Activated gamma-delta T cell treated with anti-CD3 and anti-CD28 coated beads, Interleukin-2, amount 50 U/mL, for 16 hours (primary cell): Measurements from ENCODE around the gene CDCA3.

Experiments
- DNase-seq: peaks from one replicate; pipeline ENCODE4 v3.0.0-alpha.2; 2020; ENCODE audit warnings: low read depth

CDCA3 gene

GRCh38 chr12:6852651-6853354 lies 1.7 kb upstream of the CDCA3 start:
- no peak for DNase-seq

DNA sequence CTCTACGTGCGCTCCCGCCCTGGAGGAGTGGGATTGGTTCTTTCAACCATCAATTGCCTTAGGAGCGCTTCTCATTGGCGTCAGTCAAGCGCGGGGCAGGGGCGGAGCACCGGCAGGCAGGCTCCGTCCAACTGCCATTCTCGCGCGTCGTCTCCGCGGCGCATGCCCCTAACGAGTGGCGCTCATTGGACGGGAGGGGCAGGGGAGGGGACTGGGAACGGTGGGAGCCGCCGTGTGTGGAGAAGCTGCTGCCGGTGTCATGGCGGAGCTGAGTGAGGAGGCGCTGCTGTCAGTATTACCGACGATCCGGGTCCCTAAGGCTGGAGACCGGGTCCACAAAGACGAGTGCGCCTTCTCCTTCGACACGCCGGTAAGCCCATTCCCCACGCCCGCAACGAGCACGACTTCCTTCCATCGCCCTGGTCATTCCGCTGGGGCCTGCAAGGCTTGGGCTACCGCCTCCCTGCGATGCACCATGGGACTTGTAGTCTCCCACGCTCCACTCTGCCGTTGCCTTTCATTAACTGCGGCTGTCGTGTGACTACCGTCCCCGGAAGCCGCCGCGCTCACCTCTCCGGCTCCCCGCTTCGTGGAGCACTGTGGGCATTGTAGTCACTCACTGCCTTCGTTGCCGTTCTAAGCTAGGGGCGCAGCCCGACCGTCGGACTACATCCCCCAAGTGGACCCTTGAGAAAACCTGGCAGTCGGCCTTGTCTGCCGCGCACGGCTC lies 1.0 kb upstream of the CDCA3 start, which contains the start of gene USP5:
Gene USP5 (plus strand): TSS at position 230 of the 730 bp plus-strand sequence. CDS start 30 bp downstream, at position 260.
- peak; percentile 97 for DNase-seq

DNA sequence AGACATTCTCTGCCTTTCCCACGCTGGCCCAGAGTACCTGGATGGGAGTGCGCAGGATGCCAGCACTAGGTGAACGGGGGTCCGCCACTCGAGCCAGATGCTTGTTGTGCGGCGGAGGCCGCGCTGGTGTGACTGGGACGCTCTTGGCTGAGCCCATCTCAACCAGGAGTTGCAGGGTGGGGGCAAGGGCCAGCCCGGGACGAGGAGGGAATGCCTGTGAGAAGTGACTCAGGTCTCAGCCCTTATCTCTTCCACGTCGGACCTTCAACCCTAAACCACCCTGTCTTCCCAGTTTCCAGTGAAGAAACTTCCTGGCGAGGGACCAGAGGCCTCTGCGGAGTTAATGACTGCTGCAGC lies 312 bp downstream of the CDCA3 start:
- no peak for DNase-seq

- DNase-seq = no peak
Measured at GRCh38 chr12:6849976-6850560, 1.0 kb downstream of the CDCA3 start.

DNA sequence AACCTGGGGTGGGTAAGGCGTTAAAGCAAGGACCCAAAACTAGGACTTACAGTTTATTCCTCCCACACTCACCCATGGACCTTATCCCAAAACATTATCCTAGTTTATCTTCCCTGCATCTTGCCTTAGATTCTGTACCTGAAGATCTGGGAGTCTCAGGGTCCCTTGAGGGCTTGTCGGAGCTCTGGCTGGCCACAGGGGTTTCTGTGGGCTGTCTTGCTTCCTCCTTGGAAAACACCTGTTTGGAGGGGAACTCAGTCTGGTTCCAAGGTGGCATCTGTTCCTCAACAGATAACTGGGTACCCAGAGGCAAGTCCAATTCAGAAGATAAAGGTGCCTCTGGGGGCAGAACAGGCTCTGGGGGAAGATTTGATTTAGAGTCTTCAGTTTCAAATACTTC lies 1.7 kb downstream of the CDCA3 start:
- DNase-seq = no peak

- no peak for DNase-seq
Measured at GRCh38 chr12:6847676-6848075, 3.4 kb downstream of the CDCA3 start.

- no peak for DNase-seq
Measured at GRCh38 chr12:6846316-6846869, 4.7 kb downstream of the CDCA3 start.

GRCh38 chr12:6845395-6845794 lies 5.7 kb downstream of the CDCA3 start:
- no peak for DNase-seq

DNA sequence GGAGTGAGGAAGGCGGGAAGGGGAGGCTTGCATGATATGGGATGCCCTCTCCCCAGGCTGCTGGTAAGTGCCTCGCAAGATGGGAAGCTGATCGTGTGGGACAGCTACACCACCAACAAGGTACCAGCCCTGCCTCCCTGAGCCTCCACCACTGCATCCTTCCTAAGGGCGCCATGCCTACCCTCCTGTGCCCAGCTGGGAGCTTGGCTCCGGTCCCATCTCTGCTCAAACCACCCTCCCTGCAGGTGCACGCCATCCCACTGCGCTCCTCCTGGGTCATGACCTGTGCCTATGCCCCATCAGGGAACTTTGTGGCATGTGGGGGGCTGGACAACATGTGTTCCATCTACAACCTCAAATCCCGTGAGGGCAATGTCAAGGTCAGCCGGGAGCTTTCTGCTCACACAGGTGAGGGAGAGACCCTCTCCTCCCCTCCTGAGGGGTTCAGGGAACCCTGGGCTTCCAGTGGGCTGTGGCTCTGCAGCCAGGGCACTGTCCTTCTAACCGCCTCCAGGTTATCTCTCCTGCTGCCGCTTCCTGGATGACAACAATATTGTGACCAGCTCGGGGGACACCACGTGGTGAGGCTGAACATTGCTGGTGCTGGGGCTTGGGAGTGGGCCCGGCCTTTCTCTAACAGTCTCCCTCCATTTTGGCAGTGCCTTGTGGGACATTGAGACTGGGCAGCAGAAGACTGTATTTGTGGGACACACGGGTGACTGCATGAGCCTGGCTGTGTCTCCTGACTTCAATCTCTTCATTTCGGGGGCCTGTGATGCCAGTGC lies 7.8 kb downstream of the CDCA3 start:
- no peak for DNase-seq

DNA sequence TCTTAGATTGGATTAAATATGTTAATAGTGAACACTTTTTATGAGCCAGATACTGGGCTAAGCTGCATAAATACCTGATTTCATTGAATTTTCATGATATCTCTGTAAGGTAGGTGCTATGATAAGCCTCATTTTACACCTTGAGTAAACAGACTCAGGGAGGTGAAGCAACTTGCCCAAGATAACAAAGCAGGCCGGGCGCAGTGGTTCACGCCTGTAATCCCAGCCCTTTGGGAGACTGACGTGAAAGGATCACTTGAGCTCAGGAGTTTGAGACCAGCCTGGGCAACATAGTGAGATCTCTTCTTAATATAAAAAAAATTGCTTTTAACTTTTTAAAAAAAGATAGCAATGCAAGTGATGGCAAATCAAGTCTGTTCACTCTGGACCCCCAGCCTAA lies 9.0 kb downstream of the CDCA3 start:
- no peak for DNase-seq

- DNase-seq = no peak
Measured at GRCh38 chr12:6840761-6841515, 10.1 kb downstream of the CDCA3 start, which contains the start of gene GNB3. Gene GNB3, plus strand, starts transcription at chr12:6840925. Its CDS starts 363 bp downstream, at chr12:6841288.

DNA sequence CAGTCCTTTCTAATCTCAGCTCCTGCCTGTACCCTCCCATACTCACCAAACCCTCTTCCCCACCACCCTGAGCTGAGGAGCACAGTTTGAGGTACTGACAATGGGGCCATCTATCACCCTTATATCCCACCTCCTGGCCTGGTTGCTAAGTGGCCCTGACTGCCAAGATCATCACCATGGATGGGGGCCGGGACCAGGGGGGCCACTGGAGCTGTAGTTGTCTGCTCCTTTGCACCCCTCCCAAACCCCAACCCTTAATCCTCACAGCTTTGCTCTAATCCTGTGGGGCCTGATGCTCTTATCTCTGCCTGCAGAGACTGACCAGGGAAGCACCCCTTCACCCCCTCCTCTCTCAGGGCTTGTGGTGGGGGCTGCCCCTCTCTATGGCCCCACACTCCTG lies 10.8 kb downstream of the CDCA3 start:
- no peak for DNase-seq

DNA sequence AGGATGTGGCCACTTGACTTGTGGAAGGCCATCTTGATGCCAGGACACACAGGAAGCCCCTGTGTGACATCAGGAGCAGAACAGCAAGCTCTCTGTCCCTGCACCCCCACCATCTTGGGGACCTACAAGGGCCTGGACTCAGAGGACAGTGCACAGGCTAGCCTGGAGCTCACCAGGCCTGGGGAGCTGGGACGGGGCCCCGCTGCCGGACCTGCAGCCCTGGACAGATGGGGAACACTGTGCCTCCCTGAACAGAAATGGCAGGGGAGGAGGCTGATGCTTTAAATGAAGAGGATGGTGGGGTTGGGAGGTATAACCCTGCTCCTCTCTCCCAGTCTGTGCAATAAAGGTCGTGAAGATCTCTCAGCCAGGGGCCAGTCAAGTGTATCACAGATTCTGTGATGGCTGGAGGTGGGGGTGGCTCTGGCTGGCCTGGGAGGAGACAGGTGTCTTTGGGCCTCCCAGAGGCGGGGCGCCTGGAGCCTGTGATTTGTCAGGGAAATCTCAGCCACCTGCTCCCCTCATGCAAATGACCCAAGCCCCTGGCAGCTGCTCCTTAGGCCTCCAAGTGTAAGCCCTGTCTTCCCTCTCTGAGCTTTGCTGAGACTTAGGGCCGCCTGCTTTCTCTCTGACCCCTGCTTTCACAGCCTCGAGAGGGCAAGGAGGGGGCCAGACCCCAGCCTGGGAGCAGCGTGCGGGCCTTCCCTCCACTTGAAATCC lies 11.4 kb downstream of the CDCA3 start:
- no peak for DNase-seq

- no peak for DNase-seq
Measured at GRCh38 chr12:6838854-6839253, 12.2 kb downstream of the CDCA3 start.

DNA sequence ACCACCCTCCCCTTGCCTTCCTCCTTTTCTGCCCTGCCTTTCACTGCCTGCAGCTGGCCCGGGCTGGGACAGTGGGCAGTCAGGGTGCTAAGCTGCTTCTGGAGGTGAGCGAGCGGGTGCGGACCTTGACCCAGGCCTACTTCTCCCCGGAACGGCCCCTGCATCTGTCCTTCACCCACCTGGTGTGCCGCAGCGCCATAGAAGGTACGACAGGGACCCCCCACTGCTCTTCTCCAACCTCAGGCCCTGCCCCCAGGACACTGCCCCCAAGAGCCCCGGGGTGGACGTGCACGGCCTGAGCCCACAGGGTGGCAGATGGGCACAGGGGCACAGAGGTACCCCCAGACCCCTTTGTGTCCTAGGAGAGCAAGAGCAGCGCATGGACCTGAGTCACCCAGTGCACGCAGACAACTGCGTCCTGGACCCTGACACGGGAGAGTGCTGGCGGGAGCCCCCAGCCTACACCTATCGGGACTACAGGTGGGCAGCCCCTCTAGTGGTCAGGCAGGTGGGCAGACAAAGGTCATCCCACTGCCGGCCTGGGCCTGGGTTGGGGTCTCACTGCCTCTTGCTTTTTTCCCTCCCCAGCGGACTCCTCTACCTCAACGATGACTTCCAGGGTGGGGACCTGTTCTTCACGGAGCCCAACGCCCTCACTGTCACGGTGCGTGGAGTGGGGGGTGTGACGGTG lies 13.6 kb downstream of the CDCA3 start:
- DNase-seq = no peak

- DNase-seq = no peak
Measured at GRCh38 chr12:6836851-6837250, 14.2 kb downstream of the CDCA3 start.

- DNase-seq = no peak
Measured at GRCh38 chr12:6834873-6835272, 16.2 kb downstream of the CDCA3 start.

GRCh38 chr12:6834254-6834653 lies 16.8 kb downstream of the CDCA3 start:
- DNase-seq = no peak

GRCh38 chr12:6833189-6833890 lies 17.7 kb downstream of the CDCA3 start:
- no peak for DNase-seq
